ENCODE measurements around the gene PRDM12. TPM values are rescaled to one million over a fixed set of nuclear protein-coding genes. Genes with fewer than 3 reads are reported as not detected.

PRDM12 gene
- total and polyA plus RNA-seq, 7 donors, result 0.03 to 0.17 (median 0.06) TPM; not detected in 4

- no peak for TF ChIP-seq CTCF (IDR thresholded peaks at IDR 0.05)
- no peak overlapping the region for H3K4me3 ChIP-seq
- peaks cover 9 to 65% of the 10 kb centered on the region in 2 donors for H3K36me3 ChIP-seq (ENCODE audit: insufficient read depth in 1 of 2, low read depth in 1 of 2)
- ATAC-seq, result no peak
- no peaks in the 10 kb centered on the region for H3K9me3 ChIP-seq
- no peak overlapping the region for H3K27ac ChIP-seq
- H3K27me3 ChIP-seq (ENCODE audit: insufficient read depth in 3 of 3, low read length in 2 of 3), result no peaks in the 10 kb centered on the region
- no peak for DNase-seq
- H3K4me1 ChIP-seq, result peaks cover 10% of the 10 kb centered on the region
- intact Hi-C loops (cut with DNase I), result no loop called here
- 83 to 95% (median 91%) methylated on average over 8 of the region's 8 CpGs for WGBS, 3 donors
These were observed 32.6 kb downstream of the PRDM12 start for GRCh38 chr9:130696996-130697395.

- intact Hi-C loops (cut with DNase I), result no loop called here
- DNase-seq (no peak), ATAC-seq (no peak)
- Histone ChIP-seq H3K27me3 (ENCODE audit: insufficient read depth in 3 of 3, low read length in 2 of 3) (no peaks in the 10 kb centered on the region), H3K4me3 (no peak overlapping the region), H3K9me3 (no peaks in the 10 kb centered on the region), H3K36me3 (ENCODE audit: insufficient read depth in 1 of 2, low read depth in 1 of 2) (peaks cover 14 to 80% of the 10 kb centered on the region in 2 donors), H3K4me1 (peaks cover 10% of the 10 kb centered on the region), H3K27ac (no peak overlapping the region)
- WGBS, 3 donors, result 52 to 83% (median 55%) methylated on average over 3 of the region's 3 CpGs
- TF ChIP-seq CTCF (IDR thresholded peaks at IDR 0.05), result no peak
These were observed 34.1 kb downstream of the PRDM12 start for GRCh38 chr9:130698514-130698913.

DNA sequence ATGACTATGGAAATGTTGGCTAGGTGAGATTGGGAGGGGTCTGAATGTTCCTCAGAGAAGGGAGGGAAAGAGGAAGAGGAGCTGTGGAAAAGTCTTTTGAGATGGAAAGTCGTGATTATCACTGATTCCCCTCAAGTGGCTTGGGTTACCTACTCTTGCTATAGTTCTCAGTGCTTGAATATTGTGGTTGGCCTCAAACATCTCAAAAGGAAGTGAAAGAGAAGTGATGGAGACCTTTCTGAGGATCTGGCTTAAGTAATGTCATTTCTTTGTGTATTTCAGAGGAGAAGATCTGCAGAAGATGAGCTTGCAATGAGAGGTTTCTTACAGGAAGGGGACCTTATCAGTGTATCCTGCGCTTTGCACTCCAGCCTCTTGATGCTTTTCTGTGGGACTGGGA is 34.7 kb downstream of the PRDM12 start:
- Histone ChIP-seq H3K9me3 (no peaks in the 10 kb centered on the region), H3K27me3 (ENCODE audit: insufficient read depth in 3 of 3, low read length in 2 of 3) (no peaks in the 10 kb centered on the region), H3K4me3 (no peak overlapping the region), H3K4me1 (peaks cover 10% of the 10 kb centered on the region), H3K36me3 (ENCODE audit: insufficient read depth in 1 of 2, low read depth in 1 of 2) (peaks cover 19 to 86% of the 10 kb centered on the region in 2 donors), H3K27ac (no peak overlapping the region)
- DNase-seq (no peak), ATAC-seq (no peak)
- WGBS, 3 donors, result 86 to 94% (median 91%) methylated on average over 2 of the region's 2 CpGs
- intact Hi-C loops (cut with DNase I), result no loop called here
- no peak for TF ChIP-seq CTCF (IDR thresholded peaks at IDR 0.05)

GRCh38 chr9:130701059-130702022 is 36.9 kb downstream of the PRDM12 start:
- intact Hi-C loops (cut with DNase I), result loop anchor here (2.0 to 10.0 kb wide), 4 partner anchors 241 to 345 kb away; no protein-coding TSS in a partner anchor
- no peaks in the 10 kb centered on the region for H3K4me1 ChIP-seq
- H3K36me3 ChIP-seq (ENCODE audit: insufficient read depth in 1 of 2, low read depth in 1 of 2), result peaks cover 19 to 92% of the 10 kb centered on the region in 2 donors
- no peaks in the 10 kb centered on the region for H3K27me3 ChIP-seq (ENCODE audit: insufficient read depth in 3 of 3, low read length in 2 of 3)
- ATAC-seq (peak; percentile 76 to 91 (median 85)), DNase-seq (peak; percentile 75 to 83)
- H3K27ac ChIP-seq, result no peak overlapping the region
- H3K4me3 ChIP-seq, result no peak overlapping the region
- H3K9me3 ChIP-seq, result no peaks in the 10 kb centered on the region
- 61 to 72% (median 63%) methylated on average over 13 of the region's 13 CpGs for WGBS, 3 donors
- TF ChIP-seq CTCF (IDR thresholded peaks at IDR 0.05), result peak; percentile 87
